ENCODE data around the gene LAMTOR1. TPM values are rescaled to one million over a fixed set of nuclear protein-coding genes. Genes with fewer than 3 reads are reported as not detected.
A peak's percentile ranks its signal among the peaks of the same experiment; 100 is the strongest.

Gene LAMTOR1
- total RNA-seq, 1 experiment from 2014 or later, result 96.3 TPM

DNA sequence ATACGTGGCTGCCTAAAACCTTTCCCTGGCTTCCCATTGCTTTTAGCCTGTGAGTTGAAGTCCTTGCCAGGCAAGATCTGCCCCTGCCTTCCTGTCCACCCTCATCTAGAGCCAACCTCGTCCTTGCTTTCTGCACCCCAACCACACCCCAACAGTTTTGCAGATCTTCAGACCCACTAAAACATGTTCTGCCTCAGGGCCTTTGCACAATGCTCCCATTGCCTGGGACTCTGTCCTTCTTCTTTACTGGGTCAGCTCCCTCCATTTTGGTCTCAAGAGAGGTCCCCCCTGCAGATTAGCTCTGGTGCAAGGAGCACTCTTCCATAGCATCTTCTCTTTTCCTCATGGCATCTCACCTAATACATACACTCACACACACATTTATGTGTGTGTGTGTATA lies 17.8 kb upstream of the LAMTOR1 start:
- Histone ChIP-seq H3K4me2 (ENCODE audit: insufficient read depth, insufficient read length, low read length) (no peak overlapping the region), H3T11ph (ENCODE audit: low read length) (no peak overlapping the region), H3K4me1 (ENCODE audit: insufficient read depth, low read length) (no peaks in the 10 kb centered on the region), H3K9ac (ENCODE audit: extremely low read depth, insufficient read length, low read length) (no peak overlapping the region), H3K14ac (ENCODE audit: insufficient read depth, low read length) (no peak overlapping the region), H4K20me1 (ENCODE audit: control insufficient read depth, insufficient read depth, insufficient read length) (no peaks in the 10 kb centered on the region), H2AK5ac (ENCODE audit: insufficient read length, low read length) (no peak overlapping the region), H3K27ac (ENCODE audit: insufficient read length, low read depth, low read length) (no peak overlapping the region), H2BK20ac (ENCODE audit: low read depth, low read length, poor library complexity, severe bottlenecking) (no peak overlapping the region), H2BK120ac (ENCODE audit: low read depth, low read length, poor library complexity, severe bottlenecking) (no peak overlapping the region), H3K56ac (ENCODE audit: insufficient read length, low read depth, low read length) (no peak overlapping the region), H3K79me2 (ENCODE audit: insufficient read depth, low read length) (no peaks in the 10 kb centered on the region), H2BK15ac (ENCODE audit: low read depth, low read length) (no peak overlapping the region), H2BK12ac (ENCODE audit: insufficient read length, low read depth, low read length) (no peak overlapping the region), H3K9me3 (ENCODE audit: control insufficient read depth, low read depth, low read length) (no peaks in the 10 kb centered on the region), H3K23ac (ENCODE audit: insufficient read length, low read depth, low read length) (no peak overlapping the region), H4K8ac (replicated peaks; ENCODE audit: insufficient read length, low read depth, low read length) (no peak overlapping the region), H4K91ac (ENCODE audit: insufficient read length, low read depth, low read length) (no peak overlapping the region), H2BK5ac (ENCODE audit: insufficient read length, low read length) (no peak overlapping the region), H3K23me2 (ENCODE audit: insufficient read length, low read depth, low read length, poor library complexity, severe bottlenecking) (no peaks in the 10 kb centered on the region), H4K5ac (ENCODE audit: insufficient read length, low read depth, low read length) (no peak overlapping the region), H3K27me3 (ENCODE audit: insufficient read depth, low read length) (no peaks in the 10 kb centered on the region; the same call in 1 of the 2 replicates), H3K79me1 (ENCODE audit: insufficient read depth, low read depth, low read length, poor library complexity, severe bottlenecking) (no peaks in the 10 kb centered on the region), H3K4ac (ENCODE audit: low read depth, low read length) (no peak overlapping the region), H3K18ac (ENCODE audit: insufficient read length, low read depth, low read length) (no peak overlapping the region), H2AFZ (ENCODE audit: low read length) (no peak overlapping the region)
- H3K36me3 Mint-ChIP-seq (ENCODE audit: insufficient read depth in 1 of 3, low read depth in 3 of 3), result no peaks in the 10 kb centered on the region
- H3K4me3 Mint-ChIP-seq, result no peak overlapping the region
- DNase-seq, result no peak
- peaks cover 48% of the 10 kb centered on the region for H3K27me3 Mint-ChIP-seq (ENCODE audit: low read depth)
- WGBS (ENCODE audit: extremely low coverage, insufficient read length, low lambda C conversion rate), result no CpG with 5 or more reads among the region's 2 CpGs
- H3K27ac Mint-ChIP-seq, result peak overlapping the region in 1 of 3 experiments; percentile 8; a peak in 1 of 7 replicates
- TF ChIP-seq, protein P1, sequence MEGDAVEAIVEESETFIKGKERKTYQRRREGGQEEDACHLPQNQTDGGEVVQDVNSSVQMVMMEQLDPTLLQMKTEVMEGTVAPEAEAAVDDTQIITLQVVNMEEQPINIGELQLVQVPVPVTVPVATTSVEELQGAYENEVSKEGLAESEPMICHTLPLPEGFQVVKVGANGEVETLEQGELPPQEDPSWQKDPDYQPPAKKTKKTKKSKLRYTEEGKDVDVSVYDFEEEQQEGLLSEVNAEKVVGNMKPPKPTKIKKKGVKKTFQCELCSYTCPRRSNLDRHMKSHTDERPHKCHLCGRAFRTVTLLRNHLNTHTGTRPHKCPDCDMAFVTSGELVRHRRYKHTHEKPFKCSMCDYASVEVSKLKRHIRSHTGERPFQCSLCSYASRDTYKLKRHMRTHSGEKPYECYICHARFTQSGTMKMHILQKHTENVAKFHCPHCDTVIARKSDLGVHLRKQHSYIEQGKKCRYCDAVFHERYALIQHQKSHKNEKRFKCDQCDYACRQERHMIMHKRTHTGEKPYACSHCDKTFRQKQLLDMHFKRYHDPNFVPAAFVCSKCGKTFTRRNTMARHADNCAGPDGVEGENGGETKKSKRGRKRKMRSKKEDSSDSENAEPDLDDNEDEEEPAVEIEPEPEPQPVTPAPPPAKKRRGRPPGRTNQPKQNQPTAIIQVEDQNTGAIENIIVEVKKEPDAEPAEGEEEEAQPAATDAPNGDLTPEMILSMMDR (conservative IDR thresholded peaks at IDR 0.05), result no peak
- peaks cover 0 to 15% of the 10 kb centered on the region in 2 experiments; a peak in 4 of 5 replicates for H3K9me3 Mint-ChIP-seq
- H3K4me1 Mint-ChIP-seq, result no peaks in the 10 kb centered on the region

Data from H9 (cell line).